Stimulated activated CD8-positive, alpha-beta memory T cell treated with anti-CD3 and anti-CD28 coated beads, Interleukin-12 subunit alpha, Interleukin-12 subunit beta, amount 100 ng/mL, for 1 hour (primary cell): Measurements from ENCODE around the gene GNA15.
A peak's percentile ranks its signal among the peaks of the same experiment; 100 is the strongest.

Experiments
- DNase-seq: peaks from one replicate; pipeline ENCODE4 v3.0.0-alpha.2; 2020; ENCODE audit warnings: low read depth

GNA15 gene

GRCh38 chr19:3175781-3176714 is 40.2 kb downstream of the GNA15 start:
- DNase-seq, result no peak

- DNase-seq, result peak; percentile 64
These were observed 41.1 kb downstream of the GNA15 start for GRCh38 chr19:3176715-3177501.

GRCh38 chr19:3178377-3178972 is 42.6 kb downstream of the GNA15 start, which contains the start of gene S1PR4:
S1PR4 (plus strand) TSS chr19:3178769; CDS start chr19:3178793, 24 bp downstream.
- peak; percentile 51 for DNase-seq

GRCh38 chr19:3178973-3179738 is 43.3 kb downstream of the GNA15 start:
- no peak for DNase-seq

- DNase-seq, result no peak
These were observed 44.0 kb downstream of the GNA15 start for GRCh38 chr19:3179739-3180293.

- DNase-seq, result no peak
These were observed 48.1 kb downstream of the GNA15 start for GRCh38 chr19:3183721-3184641.

- peak; percentile 40 for DNase-seq
These were observed 49.1 kb downstream of the GNA15 start for GRCh38 chr19:3184847-3185460.

- DNase-seq, result peak; percentile 92
These were observed 49.8 kb downstream of the GNA15 start, which contains the start of gene NCLN for GRCh38 chr19:3185461-3186159. NCLN (plus strand) TSS chr19:3185930; CDS start chr19:3186031, 101 bp downstream.

GRCh38 chr19:3186160-3186688 is 50.4 kb downstream of the GNA15 start:
- DNase-seq, result no peak

- no peak for DNase-seq
These were observed 51.2 kb downstream of the GNA15 start for GRCh38 chr19:3186891-3187661.

- no peak for DNase-seq
These were observed 52.1 kb downstream of the GNA15 start for GRCh38 chr19:3187662-3188511.

GRCh38 chr19:3188627-3189596 is 53.1 kb downstream of the GNA15 start:
- DNase-seq, result no peak

- DNase-seq, result no peak
These were observed 54.1 kb downstream of the GNA15 start for GRCh38 chr19:3189702-3190469.

GRCh38 chr19:3190470-3190770 is 54.6 kb downstream of the GNA15 start:
- DNase-seq, result no peak
